Measurements from ENCODE around the gene EMP1. TPM values are rescaled to one million over a fixed set of nuclear protein-coding genes. Genes with fewer than 3 reads are reported as not detected.

The EMP1 gene
- total RNA-seq, 1 donor from 2014 or later = 286 TPM

DNA sequence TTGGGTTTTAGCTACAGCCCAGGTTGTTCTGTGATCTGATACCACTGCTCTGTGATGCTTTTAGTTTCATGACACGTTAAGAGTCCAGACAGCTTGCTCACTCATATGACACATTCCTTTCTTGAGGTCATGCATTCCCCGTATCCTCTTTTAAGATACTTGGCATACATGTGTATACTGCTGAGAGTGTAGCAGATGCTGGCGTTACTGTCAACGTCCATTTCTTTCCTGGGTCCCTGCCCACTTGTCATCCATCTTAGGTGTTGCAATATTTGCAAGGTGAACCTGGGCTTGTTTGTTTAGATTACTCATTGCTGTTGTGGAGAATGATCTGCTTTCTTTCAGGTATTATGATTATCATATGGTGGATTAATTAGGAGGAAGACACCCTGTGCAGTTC lies 9.1 kb upstream of the EMP1 start:
- Histone ChIP-seq H3K27ac (no peak overlapping the region), H3K27me3 (no peaks in the 10 kb centered on the region), H3K4me3 (no peak overlapping the region), H3K4me1 (no peaks in the 10 kb centered on the region), H3K9me3 (no peaks in the 10 kb centered on the region), H3K36me3 (no peaks in the 10 kb centered on the region)
- ATAC-seq = no peak
- no peak for DNase-seq
- intact Hi-C loops (cut with DNase I) = no loop called here
- TF ChIP-seq, protein P1, sequence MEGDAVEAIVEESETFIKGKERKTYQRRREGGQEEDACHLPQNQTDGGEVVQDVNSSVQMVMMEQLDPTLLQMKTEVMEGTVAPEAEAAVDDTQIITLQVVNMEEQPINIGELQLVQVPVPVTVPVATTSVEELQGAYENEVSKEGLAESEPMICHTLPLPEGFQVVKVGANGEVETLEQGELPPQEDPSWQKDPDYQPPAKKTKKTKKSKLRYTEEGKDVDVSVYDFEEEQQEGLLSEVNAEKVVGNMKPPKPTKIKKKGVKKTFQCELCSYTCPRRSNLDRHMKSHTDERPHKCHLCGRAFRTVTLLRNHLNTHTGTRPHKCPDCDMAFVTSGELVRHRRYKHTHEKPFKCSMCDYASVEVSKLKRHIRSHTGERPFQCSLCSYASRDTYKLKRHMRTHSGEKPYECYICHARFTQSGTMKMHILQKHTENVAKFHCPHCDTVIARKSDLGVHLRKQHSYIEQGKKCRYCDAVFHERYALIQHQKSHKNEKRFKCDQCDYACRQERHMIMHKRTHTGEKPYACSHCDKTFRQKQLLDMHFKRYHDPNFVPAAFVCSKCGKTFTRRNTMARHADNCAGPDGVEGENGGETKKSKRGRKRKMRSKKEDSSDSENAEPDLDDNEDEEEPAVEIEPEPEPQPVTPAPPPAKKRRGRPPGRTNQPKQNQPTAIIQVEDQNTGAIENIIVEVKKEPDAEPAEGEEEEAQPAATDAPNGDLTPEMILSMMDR (IDR thresholded peaks at IDR 0.05) = no peak

DNA sequence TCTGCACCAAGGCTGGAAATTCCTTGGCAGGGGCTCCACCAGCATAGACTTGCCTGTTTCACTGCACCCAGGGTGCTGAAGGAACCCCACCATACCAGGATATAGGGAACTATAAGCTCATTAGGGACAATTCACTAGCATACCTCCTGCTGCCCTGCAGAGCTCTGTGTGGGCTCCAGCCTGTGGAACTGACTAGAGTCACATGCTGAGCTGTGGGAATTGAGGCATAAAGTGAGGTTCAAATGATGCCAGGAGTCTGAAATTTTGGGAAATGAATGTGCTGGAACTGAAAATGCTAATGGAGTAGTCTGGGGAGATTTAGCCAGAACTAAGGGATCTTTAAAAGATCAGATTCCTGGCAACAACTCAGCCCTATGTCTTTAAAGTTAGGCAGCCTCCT lies 7.3 kb upstream of the EMP1 start:
- Histone ChIP-seq H3K36me3 (no peaks in the 10 kb centered on the region), H3K4me3 (no peak overlapping the region), H3K27ac (no peak overlapping the region), H3K9me3 (no peaks in the 10 kb centered on the region), H3K27me3 (no peaks in the 10 kb centered on the region), H3K4me1 (no peaks in the 10 kb centered on the region)
- ATAC-seq (peak; percentile 18), DNase-seq (no peak)
- TF ChIP-seq, protein P1 (IDR thresholded peaks at IDR 0.05) = no peak
- intact Hi-C loops (cut with DNase I) = no loop called here

DNA sequence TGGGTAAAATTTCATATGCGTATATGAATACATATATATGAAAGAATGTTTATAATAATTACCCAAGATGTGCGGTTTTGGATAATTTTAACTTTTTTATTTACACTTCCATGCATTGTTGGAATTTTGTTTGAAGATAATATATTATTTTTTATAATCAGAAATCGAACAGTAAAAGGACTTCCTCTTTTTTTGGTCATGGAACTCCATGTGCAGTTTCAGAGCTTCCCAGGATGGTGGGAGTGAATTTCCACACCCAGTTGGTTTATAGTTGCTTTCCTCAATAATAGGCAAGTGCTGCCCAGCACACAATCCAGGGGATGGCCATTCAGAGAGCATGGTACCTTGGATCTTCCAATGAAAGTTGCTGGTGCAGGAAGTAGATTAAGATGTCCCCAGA lies 6.3 kb upstream of the EMP1 start:
- ATAC-seq (no peak), DNase-seq (no peak)
- H3K4me3 ChIP-seq = no peak overlapping the region
- H3K4me1 ChIP-seq = no peaks in the 10 kb centered on the region
- no peaks in the 10 kb centered on the region for H3K9me3 ChIP-seq
- TF ChIP-seq, protein P1 (IDR thresholded peaks at IDR 0.05) = no peak
- intact Hi-C loops (cut with DNase I) = no loop called here
- no peaks in the 10 kb centered on the region for H3K36me3 ChIP-seq
- no peaks in the 10 kb centered on the region for H3K27me3 ChIP-seq
- no peak overlapping the region for H3K27ac ChIP-seq

DNA sequence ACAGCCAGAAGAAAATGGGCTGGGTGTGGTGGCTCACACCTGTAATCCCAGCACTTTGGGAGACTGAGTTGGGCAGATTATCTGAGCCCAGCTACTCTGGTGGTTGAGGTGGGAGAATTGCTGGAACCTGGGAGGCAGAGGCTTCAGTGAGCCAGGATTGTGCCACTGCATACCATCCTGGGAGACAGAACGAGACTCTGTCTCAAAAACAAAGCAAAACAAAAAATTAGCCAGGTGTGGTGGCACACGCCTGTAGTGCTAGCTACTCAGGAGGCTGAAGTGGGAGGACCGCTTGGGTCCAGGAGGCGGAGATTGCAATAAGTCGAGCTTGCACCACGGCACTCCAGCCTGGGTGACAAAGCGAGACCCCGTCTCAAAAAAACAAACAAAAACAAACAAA lies 3.8 kb upstream of the EMP1 start:
- intact Hi-C loops (cut with DNase I) = no loop called here
- no peak overlapping the region for H3K27ac ChIP-seq
- H3K36me3 ChIP-seq = no peaks in the 10 kb centered on the region
- H3K27me3 ChIP-seq = no peaks in the 10 kb centered on the region
- ATAC-seq = no peak
- H3K9me3 ChIP-seq = no peaks in the 10 kb centered on the region
- peaks cover 11% of the 10 kb centered on the region for H3K4me1 ChIP-seq
- TF ChIP-seq, protein P1 (IDR thresholded peaks at IDR 0.05) = no peak
- no peak for DNase-seq
- H3K4me3 ChIP-seq = no peak overlapping the region

DNA sequence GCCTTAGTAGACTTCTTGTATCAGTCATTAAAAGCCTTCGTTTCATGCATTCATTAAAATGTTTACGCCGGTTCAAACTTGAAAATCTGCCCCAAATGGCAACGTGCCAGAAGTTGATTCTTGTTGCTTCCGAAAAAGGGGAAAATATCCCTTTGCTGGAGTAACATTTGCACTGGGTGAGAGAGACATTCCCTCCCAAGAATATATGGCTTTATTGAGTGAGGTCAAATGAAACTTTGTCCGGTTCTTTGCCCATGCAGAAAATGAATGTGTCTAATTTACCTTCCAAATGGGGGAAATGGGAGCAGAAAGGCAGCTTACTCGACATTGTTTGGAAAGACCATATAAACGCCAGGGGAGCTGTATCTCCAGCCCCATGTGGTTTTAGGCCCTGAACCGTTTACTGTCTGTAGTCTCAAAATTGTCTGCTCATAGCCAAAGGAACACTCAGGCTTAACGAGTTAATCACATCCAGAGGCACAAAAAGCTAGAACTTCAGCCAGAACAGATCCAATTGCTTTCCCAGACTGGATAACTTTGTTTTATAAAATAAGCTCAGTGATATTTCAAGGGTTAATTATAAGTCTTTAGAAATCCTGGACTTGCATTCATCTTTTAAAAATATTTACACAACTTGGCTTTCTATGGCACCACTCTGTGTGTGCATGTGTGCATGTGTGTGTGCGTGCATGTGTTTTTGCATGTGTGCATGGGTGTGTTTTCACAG lies 2.9 kb upstream of the EMP1 start:
- Histone ChIP-seq H3K9me3 (no peaks in the 10 kb centered on the region), H3K36me3 (no peaks in the 10 kb centered on the region), H3K27ac (no peak overlapping the region), H3K27me3 (no peaks in the 10 kb centered on the region), H3K4me3 (no peak overlapping the region), H3K4me1 (peaks cover 14% of the 10 kb centered on the region)
- ATAC-seq (no peak), DNase-seq (no peak)
- TF ChIP-seq, protein P1 (IDR thresholded peaks at IDR 0.05) = no peak
- intact Hi-C loops (cut with DNase I) = no loop called here

Data from upper lobe of right lung (tissue), 1 donor.